K562 treated with DMSO at 1 percent for 48 hours (cell line): ENCODE measurements around the gene ASAH2B. TPM values are rescaled to one million over a fixed set of nuclear protein-coding genes. Genes with fewer than 3 reads are reported as not detected.

Experiments
- total RNA-seq: library from RNA; unstranded; fragments of 300-600 nt; gene quantifications from 2 replicates; pipeline ENCODE4 v1.2.3, GENCODE V29; 2022; ENCODE audit warnings: low replicate concordance; ENCODE audit errors: extremely low read depth

The ASAH2B gene
- total RNA-seq, result not detected in 2 replicates

DNA sequence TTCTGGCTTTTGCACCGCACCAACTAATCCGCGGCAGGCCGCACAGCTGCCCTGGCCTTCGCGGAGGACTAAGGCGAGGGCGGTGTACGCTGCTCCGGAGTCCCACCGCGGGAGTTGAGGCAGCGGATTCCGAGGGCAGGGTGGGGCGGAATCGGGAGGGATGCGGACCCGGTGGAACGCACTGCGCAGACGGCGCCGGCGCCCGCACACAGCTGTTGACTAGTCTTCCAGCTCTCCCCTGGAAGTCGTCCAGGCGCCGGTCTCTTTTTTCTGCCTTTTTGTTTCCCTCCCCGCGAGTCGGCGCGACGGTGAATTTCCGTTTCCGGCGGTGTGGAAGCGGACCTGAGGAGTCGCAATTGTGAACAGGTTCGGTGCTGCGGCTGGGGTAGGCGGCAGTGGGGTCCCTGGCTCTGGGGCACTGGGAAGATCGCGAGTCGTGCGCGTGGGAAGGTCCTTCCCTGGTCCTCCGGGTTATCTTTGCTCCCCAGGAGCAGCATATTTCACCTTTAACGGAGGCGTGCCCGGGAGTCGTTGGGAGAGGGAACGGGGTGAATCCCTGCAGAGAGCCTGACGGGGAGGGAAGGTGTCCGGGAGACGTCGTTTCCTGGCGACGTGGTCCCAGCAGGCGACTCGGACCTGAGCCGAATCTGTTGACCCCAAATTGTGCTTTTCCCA is at the start of gene ASAH2B:
Gene ASAH2B, plus strand, starts transcription at position 319 of the 675 bp plus-strand sequence. CDS start 5,195 bp downstream, outside the sequence.

Other genes with a start within 250 kb of the ASAH2B start
- gene SGMS1, start 116.0 kb upstream of the ASAH2B start, total RNA-seq, result not detected in 2 replicates
- gene A1CF, start 145.7 kb downstream of the ASAH2B start, total RNA-seq, result not detected in 2 replicates